Measurements from ENCODE around the gene PPP4R1.

PPP4R1 gene

GRCh38 chr18:9581667-9582066, 32.7 kb downstream of the PPP4R1 start:
- Histone ChIP-seq H3K27ac (replicated peaks) (no peak overlapping the region), H3K4me3 (replicated peaks; ENCODE audit: insufficient read depth, low read length) (no peak overlapping the region), H3K27me3 (ENCODE audit: insufficient read depth, poor library complexity, severe bottlenecking) (no peaks in the 10 kb centered on the region)
- no peak for DNase-seq (ENCODE audit: low read depth in 1 of 2, low spot score in 1 of 2)
- TF ChIP-seq POLR2AphosphoS5 (IDR thresholded peaks at IDR 0.05; ENCODE audit: low read depth) (no peak), SPI1 (IDR thresholded peaks at IDR 0.05; ENCODE audit: borderline replicate concordance, low read depth) (no peak), GABPA (IDR thresholded peaks at IDR 0.05; ENCODE audit: low read depth) (no peak), REST (IDR thresholded peaks at IDR 0.05; ENCODE audit: insufficient replicate concordance, low read depth) (no peak), CTCF (IDR thresholded peaks at IDR 0.05; ENCODE audit: insufficient read depth, low read length) (no peak)

GRCh38 chr18:9578306-9578705, 36.1 kb downstream of the PPP4R1 start:
- Histone ChIP-seq H3K27ac (replicated peaks) (no peak overlapping the region), H3K27me3 (ENCODE audit: insufficient read depth, poor library complexity, severe bottlenecking) (no peaks in the 10 kb centered on the region), H3K4me3 (replicated peaks; ENCODE audit: insufficient read depth, low read length) (no peak overlapping the region)
- no peak for DNase-seq (ENCODE audit: low read depth in 1 of 2, low spot score in 1 of 2)
- no peak for TF ChIP-seq REST (IDR thresholded peaks at IDR 0.05; ENCODE audit: insufficient replicate concordance, low read depth)
- TF ChIP-seq POLR2AphosphoS5 (IDR thresholded peaks at IDR 0.05; ENCODE audit: low read depth) = no peak
- no peak for TF ChIP-seq CTCF (IDR thresholded peaks at IDR 0.05; ENCODE audit: insufficient read depth, low read length)
- TF ChIP-seq SPI1 (IDR thresholded peaks at IDR 0.05; ENCODE audit: borderline replicate concordance, low read depth) = no peak
- TF ChIP-seq GABPA (IDR thresholded peaks at IDR 0.05; ENCODE audit: low read depth) = no peak

- DNase-seq (ENCODE audit: low read depth in 1 of 2, low spot score in 1 of 2) = no peak
- Histone ChIP-seq H3K4me3 (replicated peaks; ENCODE audit: insufficient read depth, low read length) (no peak overlapping the region), H3K27me3 (ENCODE audit: insufficient read depth, poor library complexity, severe bottlenecking) (no peaks in the 10 kb centered on the region), H3K27ac (replicated peaks) (no peak overlapping the region)
- TF ChIP-seq POLR2AphosphoS5 (IDR thresholded peaks at IDR 0.05; ENCODE audit: low read depth) (no peak), CTCF (IDR thresholded peaks at IDR 0.05; ENCODE audit: insufficient read depth, low read length) (no peak), REST (IDR thresholded peaks at IDR 0.05; ENCODE audit: insufficient replicate concordance, low read depth) (no peak), GABPA (IDR thresholded peaks at IDR 0.05; ENCODE audit: low read depth) (no peak), SPI1 (IDR thresholded peaks at IDR 0.05; ENCODE audit: borderline replicate concordance, low read depth) (no peak)
Measured at GRCh38 chr18:9577361-9577760, 37.0 kb downstream of the PPP4R1 start.

Data from HL-60 (cell line).